Liver (tissue), 9 donors: ENCODE data around the gene KCTD2. TPM values are rescaled to one million over a fixed set of nuclear protein-coding genes. Genes with fewer than 3 reads are reported as not detected.

Experiments used
- DNase-seq: peaks from one replicate; pipeline ENCODE4 v3.0.0-alpha.2; 2017; ENCODE audit warnings: low spot score
- H3K27ac ChIP-seq, 2 donors: one replicate each; pipeline ENCODE4 v1.7.0; 2013; ENCODE audit warnings: inconsistent platforms in 2 of 2, low read length in 2 of 2, control low read depth in 1 of 2, low read depth in 1 of 2, mild to moderate bottlenecking in 1 of 2
- H3K27me3 ChIP-seq, 4 donors: one replicate each; pipeline versions ENCODE4 v1.6.1 to v1.7.0; 2013; ENCODE audit warnings: low read length in 3 of 4, inconsistent platforms in 1 of 4, mild to moderate bottlenecking in 1 of 4, moderate library complexity in 1 of 4; ENCODE audit not compliant: control insufficient read depth in 4 of 4, insufficient read depth in 4 of 4
- H3K36me3 ChIP-seq, 4 donors: one replicate each; pipeline versions ENCODE4 v1.6.1 to v1.7.0; 2013; ENCODE audit warnings: low read length in 3 of 4, mild to moderate bottlenecking in 3 of 4, low read depth in 1 of 4, moderate library complexity in 1 of 4; ENCODE audit not compliant: control insufficient read depth in 4 of 4, insufficient read depth in 3 of 4
- H3K4me1 ChIP-seq, 4 donors: one replicate each; pipeline versions ENCODE4 v1.6.1 to v1.7.0; 2013; ENCODE audit warnings: low read length in 3 of 4, mild to moderate bottlenecking in 3 of 4, moderate library complexity in 1 of 4; ENCODE audit not compliant: control insufficient read depth in 4 of 4, insufficient read depth in 4 of 4
- H3K4me3 ChIP-seq, 3 donors: one replicate each; pipeline versions ENCODE4 v1.6.1 to v1.7.0; 2013; ENCODE audit warnings: low read length in 3 of 3, control low read depth in 1 of 3, low read depth in 1 of 3, mild to moderate bottlenecking in 1 of 3
- H3K9ac ChIP-seq, 2 donors: one replicate each; pipeline ENCODE4 v1.7.0; 2013; ENCODE audit warnings: low read length in 2 of 2, mild to moderate bottlenecking in 2 of 2, moderate library complexity in 2 of 2, control low read depth in 1 of 2, low read depth in 1 of 2
- H3K9me3 ChIP-seq, 4 donors: one replicate each; pipeline versions ENCODE4 v1.6.1 to v1.7.0; 2013; ENCODE audit warnings: low read length in 3 of 4; ENCODE audit not compliant: control insufficient read depth in 4 of 4
- EGR1 ChIP-seq, 2 donors: IDR thresholded peaks; 2 replicates each; pipeline ENCODE4 v1.6.1; 2016 to 2018; ENCODE audit warnings: antibody characterized with exemption in 2 of 2, low read depth in 2 of 2
- GABPA ChIP-seq, 2 donors: IDR thresholded peaks in 1 of 2; conservative IDR thresholded peaks in 1 of 2; 2 replicates each; pipeline ENCODE4 v1.6.1; 2016; ENCODE audit warnings: antibody characterized with exemption in 2 of 2, mild to moderate bottlenecking in 1 of 2, moderate library complexity in 1 of 2
- HNF4A ChIP-seq, 2 donors: conservative IDR thresholded peaks; 2 replicates each; pipeline ENCODE4 v1.6.1; 2016; ENCODE audit warnings: antibody characterized with exemption in 2 of 2, mild to moderate bottlenecking in 2 of 2
- HNF4G ChIP-seq: IDR thresholded peaks from 2 replicates; pipeline ENCODE4 v1.6.1; 2016; ENCODE audit warnings: antibody characterized with exemption
- JUND ChIP-seq, 2 donors: IDR thresholded peaks; 2 replicates each; pipeline ENCODE4 v1.6.1; 2016; ENCODE audit warnings: antibody characterized with exemption in 2 of 2
- NR2F2 ChIP-seq: IDR thresholded peaks from 2 replicates; pipeline ENCODE4 v1.6.1; 2016; ENCODE audit warnings: antibody characterized with exemption
- RAD21 ChIP-seq, 2 donors: IDR thresholded peaks; 2 replicates each; pipeline ENCODE4 v1.6.1; 2016; ENCODE audit warnings: antibody characterized with exemption in 2 of 2, mild to moderate bottlenecking in 2 of 2
- SP1 ChIP-seq: IDR thresholded peaks from 2 replicates; pipeline ENCODE4 v1.6.1; 2018; ENCODE audit warnings: antibody characterized with exemption, mild to moderate bottlenecking
- TAF1 ChIP-seq: conservative IDR thresholded peaks from 2 replicates; pipeline ENCODE4 v1.6.1; 2016; ENCODE audit warnings: antibody characterized with exemption, mild to moderate bottlenecking
- ZBTB33 ChIP-seq: IDR thresholded peaks from 2 replicates; pipeline ENCODE4 v1.6.1; 2016; ENCODE audit warnings: antibody characterized with exemption
- WGBS: extraction: QIAGEN DNeasy Blood & Tissue Kit; methylation state at CpG from one replicate; pipeline ENCODE4 v1.1.7; 2013; 5-methylcytosine and 5-hydroxymethylcytosine counted together
- polyA plus RNA-seq, 2 donors: library from polyadenylated mRNA; stranded (reverse) in 1 of 2; unstranded in 1 of 2; fragments of 200-250 nt in 1 of 2; fragments of >200 nt in 1 of 2; fragmentation: Nextera tagmentation in 1 of 2; extraction: Ambion mirVana in 1 of 2; gene quantifications; one replicate each; pipeline versions ENCODE4 v1.2.1 to v1.2.3, GENCODE V29; 2013 to 2015
- total RNA-seq, 2 donors: library from RNA; depleted of rRNA; stranded (reverse); fragments of >200 nt; gene quantifications; one replicate each; pipeline ENCODE4 v1.2.3, GENCODE V29; 2014
- TF ChIP-seq, protein P1 (sequence below): IDR thresholded peaks from 2 replicates; pipeline ENCODE4 v1.6.1; 2016; ENCODE audit warnings: antibody characterized with exemption, mild to moderate bottlenecking
- TF ChIP-seq, protein P2 (sequence below): IDR thresholded peaks from 2 replicates; pipeline ENCODE4 v1.6.1; 2016; ENCODE audit warnings: antibody characterized with exemption
- TF ChIP-seq, protein P3 (sequence below): IDR thresholded peaks from 2 replicates; pipeline ENCODE4 v1.6.1; 2016; ENCODE audit warnings: antibody characterized with exemption
- donor health status: healthy.
- donor health status: healthy.
- donor health status: healthy.
- donor health status: healthy.
- donor health status: healthy.

KCTD2 gene
- total and polyA plus RNA-seq, 4 donors, result 2.4 to 8.2 (median 6.4) TPM

DNA sequence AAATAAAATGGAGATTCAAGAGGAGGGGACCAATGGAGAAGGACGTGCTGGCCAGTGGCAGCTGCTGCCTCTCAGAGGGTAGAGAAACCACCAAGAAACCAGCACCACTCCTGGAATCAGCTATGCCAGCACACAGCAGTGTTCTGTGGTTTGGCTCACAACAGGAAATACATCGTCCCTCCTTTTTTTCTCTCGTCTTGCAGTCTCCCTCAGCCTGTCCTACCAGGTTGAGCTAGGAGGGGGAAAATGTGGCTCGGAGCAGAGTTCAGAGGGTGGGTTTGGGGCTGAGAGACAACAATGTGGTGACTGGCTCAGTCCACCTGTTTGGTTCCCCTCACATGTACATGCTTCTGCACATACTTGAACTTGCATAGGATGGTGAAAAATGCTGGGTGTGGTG is 20.8 kb downstream of the KCTD2 start:
- TF ChIP-seq TAF1 (no peak), EGR1 (IDR thresholded peaks at IDR 0.05; ENCODE audit: low read depth in 2 of 2) (no peak), RAD21 (IDR thresholded peaks at IDR 0.05) (no peak), SP1 (no peak), NR2F2 (no peak)
- TF ChIP-seq, protein P1, sequence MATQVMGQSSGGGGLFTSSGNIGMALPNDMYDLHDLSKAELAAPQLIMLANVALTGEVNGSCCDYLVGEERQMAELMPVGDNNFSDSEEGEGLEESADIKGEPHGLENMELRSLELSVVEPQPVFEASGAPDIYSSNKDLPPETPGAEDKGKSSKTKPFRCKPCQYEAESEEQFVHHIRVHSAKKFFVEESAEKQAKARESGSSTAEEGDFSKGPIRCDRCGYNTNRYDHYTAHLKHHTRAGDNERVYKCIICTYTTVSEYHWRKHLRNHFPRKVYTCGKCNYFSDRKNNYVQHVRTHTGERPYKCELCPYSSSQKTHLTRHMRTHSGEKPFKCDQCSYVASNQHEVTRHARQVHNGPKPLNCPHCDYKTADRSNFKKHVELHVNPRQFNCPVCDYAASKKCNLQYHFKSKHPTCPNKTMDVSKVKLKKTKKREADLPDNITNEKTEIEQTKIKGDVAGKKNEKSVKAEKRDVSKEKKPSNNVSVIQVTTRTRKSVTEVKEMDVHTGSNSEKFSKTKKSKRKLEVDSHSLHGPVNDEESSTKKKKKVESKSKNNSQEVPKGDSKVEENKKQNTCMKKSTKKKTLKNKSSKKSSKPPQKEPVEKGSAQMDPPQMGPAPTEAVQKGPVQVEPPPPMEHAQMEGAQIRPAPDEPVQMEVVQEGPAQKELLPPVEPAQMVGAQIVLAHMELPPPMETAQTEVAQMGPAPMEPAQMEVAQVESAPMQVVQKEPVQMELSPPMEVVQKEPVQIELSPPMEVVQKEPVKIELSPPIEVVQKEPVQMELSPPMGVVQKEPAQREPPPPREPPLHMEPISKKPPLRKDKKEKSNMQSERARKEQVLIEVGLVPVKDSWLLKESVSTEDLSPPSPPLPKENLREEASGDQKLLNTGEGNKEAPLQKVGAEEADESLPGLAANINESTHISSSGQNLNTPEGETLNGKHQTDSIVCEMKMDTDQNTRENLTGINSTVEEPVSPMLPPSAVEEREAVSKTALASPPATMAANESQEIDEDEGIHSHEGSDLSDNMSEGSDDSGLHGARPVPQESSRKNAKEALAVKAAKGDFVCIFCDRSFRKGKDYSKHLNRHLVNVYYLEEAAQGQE, result no peak
- TF ChIP-seq, protein P2, sequence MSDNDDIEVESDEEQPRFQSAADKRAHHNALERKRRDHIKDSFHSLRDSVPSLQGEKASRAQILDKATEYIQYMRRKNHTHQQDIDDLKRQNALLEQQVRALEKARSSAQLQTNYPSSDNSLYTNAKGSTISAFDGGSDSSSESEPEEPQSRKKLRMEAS, result no peak
- Histone ChIP-seq H3K27me3 (no peaks in the 10 kb centered on the region), H3K9ac (no peak overlapping the region), H3K9me3 (no peaks in the 10 kb centered on the region), H3K27ac (no peak overlapping the region), H3K36me3 (peaks cover 5 to 16% (median 12%) of the 10 kb centered on the region in 4 donors), H3K4me3 (no peak overlapping the region), H3K4me1 (peaks cover 0 to 2% (median 0%) of the 10 kb centered on the region in 4 donors)
- DNase-seq, result no peak
- 78% methylated on average over 4 of the region's 4 CpGs for WGBS

GRCh38 chr17:75068750-75069149 is 21.7 kb downstream of the KCTD2 start:
- H3K4me3 ChIP-seq, result no peak overlapping the region
- no peak overlapping the region for H3K9ac ChIP-seq
- WGBS, result 84% methylated on average over 8 of the region's 8 CpGs
- H3K4me1 ChIP-seq, result peaks cover 0 to 6% (median 3%) of the 10 kb centered on the region in 4 donors
- H3K9me3 ChIP-seq, result no peaks in the 10 kb centered on the region
- H3K36me3 ChIP-seq, result peaks cover under 1 to 7% (median 6%) of the 10 kb centered on the region in 4 donors
- no peak overlapping the region for H3K27ac ChIP-seq
- TF ChIP-seq, protein P3, sequence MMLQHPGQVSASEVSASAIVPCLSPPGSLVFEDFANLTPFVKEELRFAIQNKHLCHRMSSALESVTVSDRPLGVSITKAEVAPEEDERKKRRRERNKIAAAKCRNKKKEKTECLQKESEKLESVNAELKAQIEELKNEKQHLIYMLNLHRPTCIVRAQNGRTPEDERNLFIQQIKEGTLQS, result no peak
- TF ChIP-seq GABPA (IDR thresholded peaks at IDR 0.05 in 1 of 2, conservative IDR thresholded peaks at IDR 0.05 in 1 of 2) (no peak), ZBTB33 (no peak), RAD21 (IDR thresholded peaks at IDR 0.05) (no peak), JUND (IDR thresholded peaks at IDR 0.05) (no peak), TAF1 (no peak), HNF4G (no peak), HNF4A (conservative IDR thresholded peaks at IDR 0.05) (no peak)
- TF ChIP-seq, protein P1, result no peak
- TF ChIP-seq, protein P2, result no peak
- DNase-seq, result no peak
- no peaks in the 10 kb centered on the region for H3K27me3 ChIP-seq
